Body of pancreas (tissue), 4 donors: ENCODE results near the gene PIK3CD. TPM values are rescaled to one million over a fixed set of nuclear protein-coding genes. Genes with fewer than 3 reads are reported as not detected.

ENCODE experiments used
- ATAC-seq: fragments of 150-250 bp; one replicate; pipeline ENCODE4 v1.9.1; 2016
- DNase-seq, 4 donors: peaks; one replicate each; pipeline ENCODE4 v3.0.0-alpha.2; 2019
- H3K27ac ChIP-seq, 4 donors: fragments of 200-600 bp; sonication (generic); 1 replicate in 3 of 4; 2 replicates in 1 of 4; pipeline versions ENCODE4 v1.5.1 to v1.6.1; 2016 to 2019; ENCODE audit warnings: mild to moderate bottlenecking in 1 of 4, mixed read lengths in 1 of 4, moderate library complexity in 1 of 4
- H3K27me3 ChIP-seq, 2 donors: fragments of 200-600 bp; sonication (generic); one replicate each; pipeline ENCODE4 v1.6.0; 2016; ENCODE audit warnings: mild to moderate bottlenecking in 1 of 2
- H3K36me3 ChIP-seq, 2 donors: fragments of 200-600 bp; sonication (generic); replicated peaks in 1 of 2; 2 replicates each; pipeline ENCODE4 v1.5.1; 2016; ENCODE audit warnings: low read depth in 2 of 2; ENCODE audit not compliant: insufficient read depth in 1 of 2
- H3K4me1 ChIP-seq: fragments of 200-600 bp; sonication (generic); one replicate; pipeline ENCODE4 v1.6.0; 2016
- H3K4me3 ChIP-seq, 2 donors: fragments of 200-600 bp; sonication (generic); 1 replicate in 1 of 2; 2 replicates in 1 of 2; pipeline ENCODE4 v1.5.1; 2016 to 2019
- H3K9me3 ChIP-seq, 3 donors: fragments of 200-600 bp; sonication (generic); 1 replicate in 2 of 3; 2 replicates in 1 of 3; pipeline ENCODE4 v1.5.1; 2016
- POLR2A ChIP-seq, 3 donors: fragments of 450-650 bp; IDR thresholded peaks; one replicate each; pipeline ENCODE4 v1.6.1; 2016; ENCODE audit warnings: antibody characterized with exemption in 3 of 3, mild to moderate bottlenecking in 2 of 3
- WGBS, 2 donors: methylation state at CpG; one replicate each; pipeline ENCODE4 v1.1.5; 2017; 5-methylcytosine and 5-hydroxymethylcytosine counted together
- intact Hi-C: fragments of 100-400 bp; cut with DNase I; formaldehyde crosslinking; loops from one replicate; pipeline ENCODE4 v1.15.1; 2023
- total RNA-seq, 2 donors: library from RNA; depleted of rRNA; stranded (reverse); fragments of >200 nt; gene quantifications; one replicate each; pipeline ENCODE4 v1.1.0, GENCODE V29; 2016
- TF ChIP-seq, protein P1 (sequence below), 7 experiments: fragments of 450-650 bp in 4 of 7; fragments of 200-600 bp in 3 of 7; sonication (generic) in 3 of 7; IDR thresholded peaks; one replicate each; pipeline ENCODE4 v1.5.1; 2016 to 2019; ENCODE audit warnings: antibody characterized with exemption in 7 of 7

Gene PIK3CD
- total RNA-seq, 2 donors from 2014 or later, result 3.3 to 6.2 TPM

DNA sequence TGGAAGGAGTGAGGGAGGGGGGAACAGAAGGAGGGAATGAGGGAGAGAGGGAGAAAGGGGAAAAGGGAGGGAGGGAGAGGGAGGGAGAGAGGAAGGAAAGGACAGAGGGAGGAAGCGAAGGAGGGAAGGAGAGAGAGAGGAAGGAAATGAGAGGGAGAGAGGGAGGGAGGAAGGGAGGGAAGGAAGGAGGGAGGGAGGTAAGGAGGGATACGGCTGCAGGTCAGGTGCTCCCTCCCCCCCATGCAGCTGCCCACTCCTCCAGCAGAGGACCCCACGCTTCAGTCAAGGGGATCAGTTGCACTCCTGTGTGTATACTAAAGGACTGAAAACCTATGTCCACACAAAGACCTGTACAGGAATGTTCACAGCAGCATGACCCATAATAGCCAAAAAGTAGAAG lies 117.5 kb downstream of the PIK3CD start:
- H3K27me3 ChIP-seq, result no peaks in the 10 kb centered on the region
- H3K36me3 ChIP-seq, result peaks cover 0 to 7% of the 10 kb centered on the region in 2 donors
- no peak for ATAC-seq
- intact Hi-C loops, result no loop called here
- H3K27ac ChIP-seq, result no peak overlapping the region
- WGBS, 2 donors, result 85 to 95% methylated on average over 3 of the region's 3 CpGs
- TF ChIP-seq POLR2A (IDR thresholded peaks at IDR 0.05), result no peak
- TF ChIP-seq, protein P1, sequence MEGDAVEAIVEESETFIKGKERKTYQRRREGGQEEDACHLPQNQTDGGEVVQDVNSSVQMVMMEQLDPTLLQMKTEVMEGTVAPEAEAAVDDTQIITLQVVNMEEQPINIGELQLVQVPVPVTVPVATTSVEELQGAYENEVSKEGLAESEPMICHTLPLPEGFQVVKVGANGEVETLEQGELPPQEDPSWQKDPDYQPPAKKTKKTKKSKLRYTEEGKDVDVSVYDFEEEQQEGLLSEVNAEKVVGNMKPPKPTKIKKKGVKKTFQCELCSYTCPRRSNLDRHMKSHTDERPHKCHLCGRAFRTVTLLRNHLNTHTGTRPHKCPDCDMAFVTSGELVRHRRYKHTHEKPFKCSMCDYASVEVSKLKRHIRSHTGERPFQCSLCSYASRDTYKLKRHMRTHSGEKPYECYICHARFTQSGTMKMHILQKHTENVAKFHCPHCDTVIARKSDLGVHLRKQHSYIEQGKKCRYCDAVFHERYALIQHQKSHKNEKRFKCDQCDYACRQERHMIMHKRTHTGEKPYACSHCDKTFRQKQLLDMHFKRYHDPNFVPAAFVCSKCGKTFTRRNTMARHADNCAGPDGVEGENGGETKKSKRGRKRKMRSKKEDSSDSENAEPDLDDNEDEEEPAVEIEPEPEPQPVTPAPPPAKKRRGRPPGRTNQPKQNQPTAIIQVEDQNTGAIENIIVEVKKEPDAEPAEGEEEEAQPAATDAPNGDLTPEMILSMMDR (IDR thresholded peaks at IDR 0.05), result no peak
- no peak for DNase-seq
- H3K4me1 ChIP-seq, result no peaks in the 10 kb centered on the region
- H3K9me3 ChIP-seq, result no peaks in the 10 kb centered on the region
- H3K4me3 ChIP-seq, result no peak overlapping the region

DNA sequence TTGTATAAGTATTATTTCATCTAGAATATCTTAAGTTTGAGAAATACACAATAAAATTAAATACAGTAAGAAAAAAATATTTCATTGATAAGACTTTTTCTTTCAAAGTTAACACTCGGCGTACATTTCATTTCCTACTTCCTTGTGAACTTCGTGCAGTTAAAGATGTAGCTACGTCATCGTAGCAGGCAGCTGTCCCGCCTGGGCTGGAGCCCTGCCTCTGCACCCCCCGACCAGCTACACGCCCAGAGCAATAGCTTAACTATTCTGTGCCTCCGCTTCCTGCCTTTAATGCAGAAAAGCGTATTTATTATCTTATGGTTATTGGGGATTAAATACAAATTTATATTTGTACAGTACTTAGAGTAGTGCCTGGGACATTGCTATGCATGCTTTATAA lies 118.8 kb downstream of the PIK3CD start:
- intact Hi-C loops, result no loop called here
- no peak for DNase-seq
- Histone ChIP-seq H3K4me3 (no peak overlapping the region), H3K36me3 (peaks cover 0 to 7% of the 10 kb centered on the region in 2 donors), H3K27me3 (no peaks in the 10 kb centered on the region), H3K27ac (no peak overlapping the region), H3K4me1 (no peaks in the 10 kb centered on the region), H3K9me3 (no peaks in the 10 kb centered on the region)
- TF ChIP-seq, protein P1 (IDR thresholded peaks at IDR 0.05), result no peak
- TF ChIP-seq POLR2A (IDR thresholded peaks at IDR 0.05), result no peak
- no peak for ATAC-seq
- WGBS, 2 donors, result 72 to 79% methylated on average over 10 of the region's 10 CpGs

- DNase-seq, result no peak
- no peak for ATAC-seq
- no peak overlapping the region for H3K4me3 ChIP-seq
- H3K27ac ChIP-seq, result no peak overlapping the region
- WGBS, 2 donors, result 91 to 93% methylated on average over 20 of the region's 20 CpGs
- no peaks in the 10 kb centered on the region for H3K9me3 ChIP-seq
- peaks cover 0 to 7% of the 10 kb centered on the region in 2 donors for H3K36me3 ChIP-seq
- H3K27me3 ChIP-seq, result no peaks in the 10 kb centered on the region
- H3K4me1 ChIP-seq, result no peaks in the 10 kb centered on the region
- TF ChIP-seq, protein P1 (IDR thresholded peaks at IDR 0.05), result no peak
- no peak for TF ChIP-seq POLR2A (IDR thresholded peaks at IDR 0.05)
- intact Hi-C loops, result no loop called here
Observed at GRCh38 chr1:9774712-9775679, 123.5 kb downstream of the PIK3CD start.

- Histone ChIP-seq H3K27me3 (no peaks in the 10 kb centered on the region), H3K27ac (no peak overlapping the region), H3K36me3 (peaks cover 0 to 7% of the 10 kb centered on the region in 2 donors), H3K4me1 (no peaks in the 10 kb centered on the region), H3K9me3 (no peaks in the 10 kb centered on the region), H3K4me3 (no peak overlapping the region)
- intact Hi-C loops, result no loop called here
- no peak for ATAC-seq
- TF ChIP-seq POLR2A (IDR thresholded peaks at IDR 0.05), result no peak
- TF ChIP-seq, protein P1 (IDR thresholded peaks at IDR 0.05), result no peak
- no peak for DNase-seq
- 78 to 96% methylated on average over 2 of the region's 2 CpGs for WGBS, 2 donors
Observed at GRCh38 chr1:9776685-9777084, 125.2 kb downstream of the PIK3CD start.

Other genes starting within 250 kb of the PIK3CD start
- 1 to 10 TPM; 1.0 to 2.0 TPM for gene SLC25A33, start 112.3 kb upstream of the PIK3CD start, total RNA-seq
- 10 to 100 TPM in 1 of 2 donors, 1 to 10 TPM in 1; 7.3 to 12.5 TPM for gene TMEM201, start 62.8 kb upstream of the PIK3CD start, total RNA-seq
- 10 to 100 TPM; 60.2 to 64.6 TPM for gene CLSTN1, start 172.2 kb downstream of the PIK3CD start, total RNA-seq